ENCODE data around the gene DSN1. TPM values are rescaled to one million over a fixed set of nuclear protein-coding genes. Genes with fewer than 3 reads are reported as not detected.
A peak's percentile ranks its signal among the peaks of the same experiment; 100 is the strongest.

DSN1 gene
- total RNA-seq (10 to 100 TPM in 2 of 5 donors, 1 to 10 TPM in 3; 1.3 to 18.9 (median 7.2) TPM), polyA plus RNA-seq (10 to 100 TPM in 1 of 3 donors, 1 to 10 TPM in 2; 8.0 to 11.8 (median 8.1) TPM)
- long read RNA-seq, donor 1, partial matches to known transcripts, result 0 of 3 reads
- long read RNA-seq, donor 1, other reads (novel, unspliced or antisense), result 0 of 3 reads
- long read RNA-seq, donor 2, partial matches to known transcripts, result 0 of 3 reads
- long read RNA-seq, donor 2, other reads (novel, unspliced or antisense), result 0 of 3 reads
- long read RNA-seq, donor 3, partial matches to known transcripts, result 0 of 1 reads
- long read RNA-seq, donor 3, other reads (novel, unspliced or antisense), result 0 of 1 reads
- long read RNA-seq, donor 4, result 0 reads
- long read RNA-seq, donor 5, partial matches to known transcripts, result 0 of 3 reads
- long read RNA-seq, donor 5, other reads (novel, unspliced or antisense), result 0 of 3 reads
- long read RNA-seq, donor 6, partial matches to known transcripts, result 0 of 7 reads
- long read RNA-seq, donor 6, other reads (novel, unspliced or antisense), result 0 of 7 reads
- long read RNA-seq, donor 7, partial matches to known transcripts, result 0 of 1 reads
- long read RNA-seq, donor 7, other reads (novel, unspliced or antisense), result 0 of 1 reads
- long read RNA-seq, donor 8, partial matches to known transcripts, result 0 of 1 reads
- long read RNA-seq, donor 8, other reads (novel, unspliced or antisense), result 0 of 1 reads
- long read RNA-seq, donor 9, partial matches to known transcripts, result 0 of 2 reads
- long read RNA-seq, donor 9, other reads (novel, unspliced or antisense), result 0 of 2 reads
- long read RNA-seq, donor 10, partial matches to known transcripts, result 0 of 1 reads
- long read RNA-seq, donor 10, other reads (novel, unspliced or antisense), result 0 of 1 reads

DNA sequence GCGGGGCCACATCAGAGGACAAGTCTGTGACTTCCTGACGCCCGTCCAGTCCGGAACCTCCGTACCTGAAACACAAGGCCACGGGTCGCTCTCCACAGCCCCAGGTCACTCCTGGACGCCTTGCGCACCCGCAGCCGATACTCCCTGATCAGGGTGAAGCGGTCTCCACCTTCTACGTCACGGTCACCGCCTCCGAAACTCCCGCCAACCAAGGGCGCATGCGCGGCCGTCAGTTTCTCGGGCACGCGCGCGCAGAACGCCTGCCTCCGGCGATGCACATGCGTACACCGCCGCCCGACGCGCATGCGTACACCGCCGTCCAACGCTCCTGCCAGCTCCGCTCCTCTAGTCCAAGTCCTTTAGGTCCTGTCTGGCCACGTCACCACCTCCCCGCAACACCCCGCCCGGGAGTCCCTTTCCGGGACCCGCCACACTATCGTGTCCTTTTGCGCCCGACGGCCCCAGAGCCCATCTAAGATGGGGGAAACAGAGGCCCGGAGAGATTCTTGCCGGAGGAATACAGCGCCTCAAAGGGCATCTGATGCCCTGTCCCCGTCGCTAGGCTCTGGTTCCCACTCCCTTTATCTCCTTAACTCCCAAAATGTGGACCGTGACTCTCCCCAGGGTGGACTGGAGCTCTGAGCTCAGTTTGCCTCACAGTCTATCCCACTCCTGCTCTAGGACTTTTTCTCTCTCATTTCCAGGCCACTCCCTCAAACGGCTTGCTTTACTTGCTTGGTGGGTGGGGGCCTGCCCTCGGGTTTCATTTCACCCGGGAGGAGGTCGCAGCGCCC lies at the start of gene DSN1:
Gene DSN1 (minus strand): TSS at position 167 of the 794 bp plus-strand sequence. CDS start 2,305 bp downstream, outside the sequence.
- peak within 1 kb of the TSS; percentile 88 to 98 (median 98) for H3K27ac ChIP-seq
- peaks cover 0 to 8% (median 3%) of the 10 kb centered on the region in 4 donors for H3K36me3 ChIP-seq
- 0 to 1% (median 0%) methylated on average over 35 to 61 of the region's 61 CpGs for WGBS, 5 donors
- no peaks in the 10 kb centered on the region for H3K9me3 ChIP-seq
- intact Hi-C loops (cut with DNase I; ENCODE audit: low total_unique reads), result no loop called here
- peak; percentile 100 for DNase-seq
- no peaks in the 10 kb centered on the region for H3K27me3 ChIP-seq
- TF ChIP-seq POLR2A (IDR thresholded peaks at IDR 0.05) (peak in 1 of 4 donors; percentile 29), EP300 (IDR thresholded peaks at IDR 0.05) (no peak), POLR2AphosphoS5 (IDR thresholded peaks at IDR 0.05) (peak; percentile 85 to 94 (median 85))
- TF ChIP-seq, protein P1, sequence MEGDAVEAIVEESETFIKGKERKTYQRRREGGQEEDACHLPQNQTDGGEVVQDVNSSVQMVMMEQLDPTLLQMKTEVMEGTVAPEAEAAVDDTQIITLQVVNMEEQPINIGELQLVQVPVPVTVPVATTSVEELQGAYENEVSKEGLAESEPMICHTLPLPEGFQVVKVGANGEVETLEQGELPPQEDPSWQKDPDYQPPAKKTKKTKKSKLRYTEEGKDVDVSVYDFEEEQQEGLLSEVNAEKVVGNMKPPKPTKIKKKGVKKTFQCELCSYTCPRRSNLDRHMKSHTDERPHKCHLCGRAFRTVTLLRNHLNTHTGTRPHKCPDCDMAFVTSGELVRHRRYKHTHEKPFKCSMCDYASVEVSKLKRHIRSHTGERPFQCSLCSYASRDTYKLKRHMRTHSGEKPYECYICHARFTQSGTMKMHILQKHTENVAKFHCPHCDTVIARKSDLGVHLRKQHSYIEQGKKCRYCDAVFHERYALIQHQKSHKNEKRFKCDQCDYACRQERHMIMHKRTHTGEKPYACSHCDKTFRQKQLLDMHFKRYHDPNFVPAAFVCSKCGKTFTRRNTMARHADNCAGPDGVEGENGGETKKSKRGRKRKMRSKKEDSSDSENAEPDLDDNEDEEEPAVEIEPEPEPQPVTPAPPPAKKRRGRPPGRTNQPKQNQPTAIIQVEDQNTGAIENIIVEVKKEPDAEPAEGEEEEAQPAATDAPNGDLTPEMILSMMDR (IDR thresholded peaks at IDR 0.05), result peak in 1 of 7 experiments; percentile 50
- H3K4me1 ChIP-seq, result peaks cover 13 to 40% (median 27%) of the 10 kb centered on the region in 4 donors
- peak within 1 kb of the TSS; percentile 58 to 84 (median 72) for H3K4me3 ChIP-seq

- Histone ChIP-seq H3K36me3 (peaks cover 6 to 32% (median 19%) of the 10 kb centered on the region in 4 donors), H3K4me1 (peaks cover 20 to 85% (median 62%) of the 10 kb centered on the region in 4 donors), H3K27ac (peak overlapping the region; percentile 39 to 80 (median 67)), H3K4me3 (no peak overlapping the region), H3K27me3 (no peaks in the 10 kb centered on the region), H3K9me3 (no peaks in the 10 kb centered on the region)
- intact Hi-C loops (cut with DNase I; ENCODE audit: low total_unique reads), result no loop called here
- 12 to 26% (median 24%) methylated on average over 5 of the region's 5 CpGs for WGBS, 5 donors
- TF ChIP-seq, protein P1 (IDR thresholded peaks at IDR 0.05), result no peak
- no peak for TF ChIP-seq POLR2AphosphoS5 (IDR thresholded peaks at IDR 0.05)
- no peak for TF ChIP-seq POLR2A (IDR thresholded peaks at IDR 0.05)
- TF ChIP-seq EP300 (IDR thresholded peaks at IDR 0.05), result no peak
- peak in 1 of 2 donors; percentile 60 for DNase-seq
These were observed 49.6 kb upstream of the DSN1 start for GRCh38 chr20:36823121-36823520.

DNA sequence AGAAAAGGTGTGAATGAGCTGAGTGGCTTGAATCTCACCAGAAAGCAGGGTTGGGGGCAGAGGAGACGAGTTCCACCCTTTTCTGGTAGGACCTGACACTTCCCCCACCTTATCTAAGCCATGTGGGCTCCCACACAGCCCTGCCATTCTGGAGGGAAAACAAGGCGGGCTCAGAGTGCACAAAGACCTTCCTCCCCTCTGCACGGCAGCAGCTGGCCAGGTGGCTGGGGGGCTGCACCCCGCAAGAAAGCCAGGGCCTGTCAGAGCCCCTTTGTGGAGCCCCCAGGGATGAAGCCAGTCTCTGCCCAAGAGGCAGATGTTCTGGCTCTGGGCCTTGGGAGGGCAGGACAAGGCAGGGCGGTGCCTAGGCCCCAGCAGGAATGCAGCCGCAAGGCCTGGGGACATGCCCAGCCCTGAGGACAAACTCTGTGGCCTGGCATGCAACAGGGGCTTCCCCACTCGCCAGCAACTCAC lies 48.4 kb upstream of the DSN1 start:
- no peak for TF ChIP-seq POLR2AphosphoS5 (IDR thresholded peaks at IDR 0.05)
- no peak overlapping the region for H3K4me3 ChIP-seq
- peaks cover 20 to 78% (median 58%) of the 10 kb centered on the region in 4 donors for H3K4me1 ChIP-seq
- intact Hi-C loops (cut with DNase I; ENCODE audit: low total_unique reads), result no loop called here
- 40 to 84% (median 50%) methylated on average over 3 to 7 of the region's 7 CpGs for WGBS, 5 donors
- H3K27me3 ChIP-seq, result no peaks in the 10 kb centered on the region
- H3K27ac ChIP-seq, result peak overlapping the region; percentile 2 to 80 (median 39)
- peak in 1 of 2 donors; percentile 38 for DNase-seq
- peaks cover 0 to 35% (median 18%) of the 10 kb centered on the region in 4 donors for H3K36me3 ChIP-seq
- H3K9me3 ChIP-seq, result no peaks in the 10 kb centered on the region

DNA sequence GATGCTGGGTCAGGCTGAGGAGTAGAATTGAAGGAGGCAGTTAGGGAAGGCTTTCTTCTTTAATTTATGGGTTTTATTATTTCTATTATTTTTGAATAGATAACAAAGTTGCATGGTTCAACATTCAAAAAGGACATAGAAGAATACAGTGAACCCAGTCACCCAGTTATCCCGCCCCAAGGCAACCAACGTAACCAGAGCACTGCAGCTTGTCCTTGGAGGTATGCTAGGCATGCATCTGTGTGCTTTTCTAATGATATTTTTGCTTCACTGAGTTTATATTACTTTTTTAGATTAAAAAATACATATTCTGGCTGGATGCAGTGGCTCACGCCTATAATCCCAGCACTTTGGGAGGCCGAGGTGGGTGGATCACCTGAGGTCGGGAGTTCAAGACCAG lies 47.4 kb upstream of the DSN1 start:
- WGBS, 5 donors, result 80 to 90% (median 88%) methylated on average over 5 of the region's 5 CpGs
- intact Hi-C loops (cut with DNase I; ENCODE audit: low total_unique reads), result no loop called here
- TF ChIP-seq EP300 (IDR thresholded peaks at IDR 0.05) (no peak), POLR2A (IDR thresholded peaks at IDR 0.05) (no peak), POLR2AphosphoS5 (IDR thresholded peaks at IDR 0.05) (no peak)
- TF ChIP-seq, protein P1 (IDR thresholded peaks at IDR 0.05), result no peak
- H3K4me1 ChIP-seq, result peaks cover 20 to 73% (median 58%) of the 10 kb centered on the region in 4 donors
- H3K27ac ChIP-seq, result peak overlapping the region in 4 of 5 donors; percentile 63 to 80 (median 76)
- H3K4me3 ChIP-seq, result no peak overlapping the region
- DNase-seq, result no peak
- H3K36me3 ChIP-seq, result peaks cover 1 to 41% (median 29%) of the 10 kb centered on the region in 4 donors
- no peaks in the 10 kb centered on the region for H3K27me3 ChIP-seq
- no peaks in the 10 kb centered on the region for H3K9me3 ChIP-seq

All from stomach (tissue), 19 donors.